Stomach (tissue), 4 donors: ENCODE data around the gene STK17A.

Experiments
- CTCF ChIP-seq, 7 experiments: fragments of 450-650 bp in 4 of 7; fragments of 200-600 bp in 3 of 7; sonication (generic) in 3 of 7; IDR thresholded peaks; one replicate each; pipeline ENCODE4 v1.5.1; 2016 to 2019; ENCODE audit warnings: antibody characterized with exemption in 7 of 7, control low read depth in 2 of 7, mild to moderate bottlenecking in 1 of 7
- POLR2A ChIP-seq, 4 donors: fragments of 450-650 bp; IDR thresholded peaks; one replicate each; pipeline ENCODE4 v1.6.1; 2016; ENCODE audit warnings: antibody characterized with exemption in 4 of 4, control low read depth in 2 of 4, mild to moderate bottlenecking in 1 of 4, moderate library complexity in 1 of 4
- POLR2AphosphoS5 ChIP-seq, 3 donors: sonication (generic); formaldehyde crosslinking; IDR thresholded peaks; one replicate each; pipeline ENCODE4 v1.6.1; 2016; ENCODE audit warnings: antibody characterized with exemption in 3 of 3

- no peak for TF ChIP-seq CTCF (IDR thresholded peaks at IDR 0.05)
- TF ChIP-seq POLR2AphosphoS5 (IDR thresholded peaks at IDR 0.05) = no peak
- no peak for TF ChIP-seq POLR2A (IDR thresholded peaks at IDR 0.05)
These were observed 49.0 kb upstream of the STK17A start for GRCh38 chr7:43533801-43534479.
